MM.1S (cell line): ENCODE results near the gene CPT1C.

Experiments used
- CTCF ChIP-seq: fragments of 300-600 bp; sonication (generic); IDR thresholded peaks from 2 replicates; pipeline ENCODE4 v1.5.1; 2016; ENCODE audit warnings: antibody characterized with exemption, low read length, mixed read lengths
- EZH2 ChIP-seq: fragments of 300-600 bp; sonication (generic); optimal IDR thresholded peaks from 2 replicates; pipeline ENCODE3; 2017; ENCODE audit warnings: low read depth, mild to moderate bottlenecking, antibody characterized with exemption, low read length, mixed read lengths
- EZH2phosphoT487 ChIP-seq: fragments of 300-600 bp; sonication (generic); IDR thresholded peaks from 2 replicates; pipeline ENCODE4 v1.6.1; 2018; ENCODE audit warnings: antibody characterized with exemption, low read length

GRCh38 chr19:49690656-49691242 lies at the start of gene CPT1C:
- TF ChIP-seq EZH2: no peak
- no peak for TF ChIP-seq EZH2phosphoT487
- no peak for TF ChIP-seq CTCF
